ENCODE data around the gene CELSR1.

The CELSR1 gene

DNA sequence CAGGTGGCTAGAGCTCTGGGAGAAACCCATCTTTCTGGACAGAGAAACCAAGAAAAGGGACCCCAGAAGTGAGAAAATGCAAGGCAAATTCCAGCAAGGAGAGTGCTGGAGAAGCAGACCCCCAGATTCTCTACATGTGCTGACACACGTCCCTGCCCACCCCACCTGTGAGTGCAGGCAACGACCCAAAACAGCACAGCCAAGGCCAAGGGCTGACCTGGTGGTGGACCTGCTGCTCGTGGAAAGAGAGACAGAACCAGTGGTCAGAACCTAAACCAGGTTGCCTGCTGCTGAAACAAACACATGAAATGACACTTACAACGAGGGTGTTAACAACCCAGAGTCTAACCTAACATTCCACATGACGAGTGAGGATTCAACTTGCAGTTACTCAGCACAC, 177.3 kb downstream of the CELSR1 start:
- Histone ChIP-seq H3K4me3 (ENCODE audit: low read length) (no peak overlapping the region), H3K9me3 (ENCODE audit: control insufficient read depth, insufficient read depth, low read length) (no peaks in the 10 kb centered on the region), H3K4me1 (ENCODE audit: control insufficient read depth, insufficient read depth, low read length) (no peaks in the 10 kb centered on the region; the same call in 1 of the 2 replicates), H3K27ac (ENCODE audit: low read length) (no peak overlapping the region), H3K27me3 (ENCODE audit: control insufficient read depth, insufficient read depth, low read length) (no peaks in the 10 kb centered on the region), H3K36me3 (ENCODE audit: control insufficient read depth, insufficient read depth, low read length) (peaks cover 9% of the 10 kb centered on the region)
- WGBS (ENCODE audit: insufficient coverage, insufficient read length) = no CpG with 5 or more reads among the region's 5 CpGs
- DNase-seq (ENCODE audit: low read depth, low spot score) = no peak

DNA sequence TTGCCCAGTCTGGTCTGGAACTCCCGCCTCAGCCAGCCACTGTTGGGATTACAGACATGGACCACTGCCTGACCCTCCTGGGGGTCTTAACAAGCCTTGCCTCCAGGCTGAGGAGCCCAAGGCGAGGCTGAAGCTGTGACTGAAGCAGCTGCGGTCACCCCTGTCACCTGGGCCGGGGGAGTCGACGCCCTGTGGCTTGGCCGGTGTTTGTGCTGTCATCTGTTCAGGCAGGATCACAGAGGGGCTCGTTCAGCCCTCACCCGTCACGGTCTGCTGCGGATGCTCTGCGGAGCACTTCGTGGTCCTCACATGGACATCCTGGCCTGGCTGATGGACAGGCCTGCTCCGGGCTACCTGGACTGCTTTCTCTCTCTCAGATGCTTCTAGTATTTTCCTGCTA, 178.1 kb downstream of the CELSR1 start:
- DNase-seq (ENCODE audit: low read depth, low spot score) = no peak
- Histone ChIP-seq H3K27ac (ENCODE audit: low read length) (no peak overlapping the region), H3K36me3 (ENCODE audit: control insufficient read depth, insufficient read depth, low read length) (peaks cover 9% of the 10 kb centered on the region), H3K4me3 (ENCODE audit: low read length) (no peak overlapping the region), H3K9me3 (ENCODE audit: control insufficient read depth, insufficient read depth, low read length) (no peaks in the 10 kb centered on the region), H3K4me1 (ENCODE audit: control insufficient read depth, insufficient read depth, low read length) (no peaks in the 10 kb centered on the region; the same call in 1 of the 2 replicates), H3K27me3 (ENCODE audit: control insufficient read depth, insufficient read depth, low read length) (no peaks in the 10 kb centered on the region)
- no CpG with 5 or more reads among the region's 14 CpGs for WGBS (ENCODE audit: insufficient coverage, insufficient read length)

DNA sequence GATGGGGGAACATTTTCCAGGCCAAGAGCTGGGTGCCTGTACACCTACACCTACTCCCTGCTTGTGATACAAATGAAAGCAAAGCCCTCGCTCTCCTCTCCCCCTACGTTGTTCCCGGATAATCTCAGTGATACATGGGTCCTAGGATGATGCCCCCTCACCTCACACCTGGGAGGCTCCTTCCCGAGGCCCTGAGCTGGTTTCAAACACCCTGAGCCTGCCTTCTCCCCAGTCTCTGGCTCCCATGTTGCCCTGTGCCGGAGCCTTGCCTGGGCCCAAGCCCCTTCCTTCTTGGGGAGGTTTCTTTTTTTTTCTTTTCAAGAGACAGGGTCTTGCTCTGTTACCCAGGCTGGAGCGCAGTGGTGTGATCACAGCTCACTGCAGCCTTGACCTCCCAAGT, 178.7 kb downstream of the CELSR1 start:
- DNase-seq (ENCODE audit: low read depth, low spot score) = no peak
- H3K9me3 ChIP-seq (ENCODE audit: control insufficient read depth, insufficient read depth, low read length) = no peaks in the 10 kb centered on the region
- H3K4me1 ChIP-seq (ENCODE audit: control insufficient read depth, insufficient read depth, low read length) = no peaks in the 10 kb centered on the region; the same call in 1 of the 2 replicates
- no CpG with 5 or more reads among the region's 6 CpGs for WGBS (ENCODE audit: insufficient coverage, insufficient read length)
- H3K27ac ChIP-seq (ENCODE audit: low read length) = no peak overlapping the region
- no peaks in the 10 kb centered on the region for H3K27me3 ChIP-seq (ENCODE audit: control insufficient read depth, insufficient read depth, low read length)
- no peak overlapping the region for H3K4me3 ChIP-seq (ENCODE audit: low read length)
- peaks cover 13% of the 10 kb centered on the region for H3K36me3 ChIP-seq (ENCODE audit: control insufficient read depth, insufficient read depth, low read length)

DNA sequence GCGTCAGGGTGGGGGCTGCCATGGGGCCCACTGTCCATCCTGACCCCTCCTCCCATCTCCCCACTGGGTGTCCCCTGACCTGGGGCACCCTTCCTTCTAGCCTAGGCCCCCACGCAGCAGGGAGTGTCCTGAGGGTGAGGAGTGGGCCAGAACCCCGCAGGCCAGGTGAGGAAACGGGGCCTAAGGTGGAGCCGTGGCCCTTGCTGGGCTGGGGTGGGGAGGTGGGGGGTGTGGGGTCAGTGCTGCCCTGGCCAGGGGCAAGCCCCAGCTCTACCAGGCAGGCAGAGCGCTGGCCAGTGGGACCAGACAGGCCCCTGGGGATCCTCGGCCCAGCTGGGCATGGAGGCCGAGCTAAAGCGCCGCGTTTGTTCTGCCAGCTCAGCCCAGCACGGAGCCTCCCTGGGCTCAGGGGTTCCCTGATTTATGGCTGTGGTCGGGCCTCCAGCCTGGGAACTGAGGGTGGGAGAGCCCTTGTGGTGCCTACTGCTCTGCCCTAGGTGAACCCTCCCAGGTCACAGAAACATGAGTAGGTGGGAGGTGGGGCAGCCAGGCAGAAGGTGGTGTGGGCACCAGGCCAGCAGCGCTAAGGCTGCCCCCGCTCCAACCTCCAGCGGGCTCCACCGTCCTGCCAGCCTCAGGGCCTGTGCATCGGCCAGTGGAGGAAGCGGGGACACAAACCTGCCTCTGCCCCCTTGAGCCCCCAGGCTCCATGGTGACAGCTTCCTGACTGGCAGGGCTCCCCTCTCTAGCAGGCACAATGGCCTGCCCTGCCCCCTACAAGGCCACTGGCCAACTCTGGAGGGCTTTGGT, 179.5 kb downstream of the CELSR1 start:
- Histone ChIP-seq H3K4me3 (ENCODE audit: low read length) (no peak overlapping the region), H3K27me3 (ENCODE audit: control insufficient read depth, insufficient read depth, low read length) (no peaks in the 10 kb centered on the region), H3K4me1 (ENCODE audit: control insufficient read depth, insufficient read depth, low read length) (no peaks in the 10 kb centered on the region; the same call in 1 of the 2 replicates), H3K27ac (ENCODE audit: low read length) (no peak overlapping the region), H3K36me3 (ENCODE audit: control insufficient read depth, insufficient read depth, low read length) (peaks cover 17% of the 10 kb centered on the region), H3K9me3 (ENCODE audit: control insufficient read depth, insufficient read depth, low read length) (no peaks in the 10 kb centered on the region)
- no CpG with 5 or more reads among the region's 19 CpGs for WGBS (ENCODE audit: insufficient coverage, insufficient read length)
- DNase-seq (ENCODE audit: low read depth, low spot score) = no peak

DNA sequence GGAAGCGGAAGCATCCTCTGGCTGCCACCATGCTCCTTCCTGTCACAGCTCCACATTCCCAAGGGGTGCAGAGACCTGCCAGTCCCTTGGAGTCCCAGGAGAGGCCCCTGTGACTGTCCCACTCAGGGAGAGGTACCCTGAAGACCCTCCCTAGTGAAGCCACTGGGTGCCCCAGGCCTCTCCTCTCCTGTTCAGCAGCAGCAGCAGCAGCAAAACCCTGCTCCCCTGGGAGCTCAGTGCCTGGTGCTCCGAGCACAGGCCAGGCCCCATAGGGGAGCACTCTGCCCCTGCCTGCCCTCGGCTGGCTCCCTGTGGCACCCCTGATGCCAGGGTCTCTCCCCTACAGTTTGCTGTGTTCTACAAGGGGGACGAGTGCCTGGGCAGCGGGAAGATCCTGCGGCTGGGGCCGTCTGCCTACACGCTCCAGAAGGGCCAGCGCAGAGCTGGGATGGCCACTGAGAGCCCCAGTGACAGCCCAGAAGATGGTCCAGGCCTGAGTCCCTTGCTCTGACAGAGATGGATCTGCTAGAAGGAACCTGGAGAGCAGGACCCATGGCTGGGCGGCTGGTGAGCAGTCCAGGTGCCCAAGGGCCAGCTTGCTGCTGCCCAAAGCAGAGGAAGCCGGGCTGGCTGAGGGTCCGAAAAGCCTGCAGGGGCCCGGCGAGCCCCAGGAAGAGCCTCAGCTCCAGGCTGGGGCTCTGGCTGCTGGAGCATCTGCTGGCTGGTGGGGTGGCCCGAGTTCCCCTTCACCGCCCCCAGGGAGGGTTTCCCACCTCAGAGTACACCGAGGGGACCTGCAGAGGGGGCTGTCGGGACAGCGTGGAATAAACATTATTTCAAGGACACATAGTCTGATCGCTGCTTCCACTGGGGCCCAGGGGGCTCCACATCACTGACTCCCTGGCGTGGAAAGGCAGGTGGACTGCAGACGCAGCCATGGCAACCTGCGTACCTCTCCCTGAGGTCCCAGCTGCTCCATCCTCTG, 180.6 kb downstream of the CELSR1 start:
- WGBS (ENCODE audit: insufficient coverage, insufficient read length) = no CpG with 5 or more reads among the region's 23 CpGs
- Histone ChIP-seq H3K4me1 (ENCODE audit: control insufficient read depth, insufficient read depth, low read length) (no peaks in the 10 kb centered on the region), H3K27ac (ENCODE audit: low read length) (no peak overlapping the region), H3K4me3 (ENCODE audit: low read length) (no peak overlapping the region), H3K36me3 (ENCODE audit: control insufficient read depth, insufficient read depth, low read length) (peaks cover 28% of the 10 kb centered on the region), H3K27me3 (ENCODE audit: control insufficient read depth, insufficient read depth, low read length) (no peaks in the 10 kb centered on the region), H3K9me3 (ENCODE audit: control insufficient read depth, insufficient read depth, low read length) (no peaks in the 10 kb centered on the region)
- DNase-seq (ENCODE audit: low read depth, low spot score) = no peak

DNA sequence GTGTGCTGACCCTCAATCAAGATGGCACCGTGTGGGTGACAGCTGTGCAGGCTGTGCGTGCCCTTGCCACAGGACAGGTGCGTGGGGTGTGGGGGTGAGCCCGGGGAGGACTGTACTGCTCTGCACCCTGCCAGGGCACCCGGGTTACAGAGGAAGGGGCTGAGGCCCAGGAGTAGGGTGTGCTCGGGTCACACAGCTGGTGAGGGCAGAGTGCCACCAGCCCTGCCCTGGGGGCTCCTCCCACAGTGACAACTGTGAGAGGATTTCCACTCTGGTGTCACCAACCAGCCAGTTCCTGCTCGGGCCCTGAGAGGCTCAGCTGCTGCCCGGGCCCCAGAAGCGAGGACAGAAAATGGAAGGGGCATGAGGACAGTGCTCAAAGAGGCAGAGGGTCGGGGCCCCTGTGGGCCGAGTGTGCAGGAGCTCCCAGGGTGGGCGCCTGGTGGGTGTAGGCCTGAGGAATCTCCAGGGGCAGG, 181.4 kb downstream of the CELSR1 start:
- peaks cover 35% of the 10 kb centered on the region for H3K36me3 ChIP-seq (ENCODE audit: control insufficient read depth, insufficient read depth, low read length)
- WGBS (ENCODE audit: insufficient coverage, insufficient read length) = no CpG with 5 or more reads among the region's 12 CpGs
- H3K27me3 ChIP-seq (ENCODE audit: control insufficient read depth, insufficient read depth, low read length) = no peaks in the 10 kb centered on the region
- no peaks in the 10 kb centered on the region for H3K9me3 ChIP-seq (ENCODE audit: control insufficient read depth, insufficient read depth, low read length)
- H3K4me3 ChIP-seq (ENCODE audit: low read length) = no peak overlapping the region
- H3K4me1 ChIP-seq (ENCODE audit: control insufficient read depth, insufficient read depth, low read length) = no peaks in the 10 kb centered on the region
- H3K27ac ChIP-seq (ENCODE audit: low read length) = no peak overlapping the region
- no peak for DNase-seq (ENCODE audit: low read depth, low spot score)

DNA sequence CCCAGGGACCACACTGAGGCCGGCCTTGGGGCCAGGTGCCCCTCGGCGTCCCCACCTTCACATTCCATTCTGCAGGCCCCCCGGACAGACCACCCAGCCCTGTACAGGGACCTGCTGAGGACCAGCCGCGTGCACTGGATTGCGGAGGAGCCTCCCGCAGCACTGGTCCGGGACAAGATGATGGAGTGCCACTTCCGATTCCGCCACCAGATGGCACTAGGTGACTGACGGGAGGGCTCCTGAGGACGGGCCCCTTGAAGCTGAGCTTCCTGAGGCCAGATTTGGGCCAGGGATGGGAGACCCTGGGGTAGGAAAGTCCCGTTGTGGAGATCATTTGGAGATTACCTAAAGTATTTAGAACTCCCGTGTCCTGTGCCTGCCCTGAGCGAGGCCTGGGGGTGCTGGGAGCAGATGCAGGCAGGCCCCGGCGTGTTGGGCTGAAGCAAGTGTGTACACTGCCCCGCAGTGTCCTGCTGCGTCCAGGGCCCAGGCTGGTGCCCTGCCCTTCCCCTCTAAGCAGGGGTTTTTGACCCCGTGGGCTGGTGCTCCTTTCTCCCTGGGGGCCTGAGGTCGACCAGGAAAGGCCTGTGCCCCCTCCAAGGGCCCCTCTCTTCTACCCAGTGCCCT, 181.9 kb downstream of the CELSR1 start:
- H3K9me3 ChIP-seq (ENCODE audit: control insufficient read depth, insufficient read depth, low read length) = no peaks in the 10 kb centered on the region
- peaks cover 41% of the 10 kb centered on the region for H3K36me3 ChIP-seq (ENCODE audit: control insufficient read depth, insufficient read depth, low read length)
- no peaks in the 10 kb centered on the region for H3K27me3 ChIP-seq (ENCODE audit: control insufficient read depth, insufficient read depth, low read length)
- no CpG with 5 or more reads among the region's 22 CpGs for WGBS (ENCODE audit: insufficient coverage, insufficient read length)
- no peak overlapping the region for H3K27ac ChIP-seq (ENCODE audit: low read length)
- H3K4me1 ChIP-seq (ENCODE audit: control insufficient read depth, insufficient read depth, low read length) = no peaks in the 10 kb centered on the region; the same call in 1 of the 2 replicates
- DNase-seq (ENCODE audit: low read depth, low spot score) = no peak
- H3K4me3 ChIP-seq (ENCODE audit: low read length) = no peak overlapping the region

DNA sequence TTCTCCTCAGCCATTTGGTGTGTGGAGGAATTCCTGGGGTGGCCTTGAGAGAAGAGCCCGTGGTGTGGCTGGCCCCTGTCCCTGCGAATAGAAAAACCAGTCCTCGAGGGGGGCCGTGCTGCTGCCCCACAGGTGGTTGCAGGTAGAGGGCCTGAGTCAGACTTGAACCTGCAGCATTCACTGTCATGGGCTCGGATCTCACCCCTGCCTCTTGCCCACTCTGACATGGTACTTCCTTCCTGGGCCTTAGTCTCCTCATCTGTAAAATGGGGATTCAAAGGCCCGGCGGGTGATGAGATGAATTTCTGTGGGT, 182.5 kb downstream of the CELSR1 start:
- Histone ChIP-seq H3K4me3 (ENCODE audit: low read length) (no peak overlapping the region), H3K9me3 (ENCODE audit: control insufficient read depth, insufficient read depth, low read length) (no peaks in the 10 kb centered on the region), H3K27me3 (ENCODE audit: control insufficient read depth, insufficient read depth, low read length) (no peaks in the 10 kb centered on the region), H3K27ac (ENCODE audit: low read length) (no peak overlapping the region), H3K36me3 (ENCODE audit: control insufficient read depth, insufficient read depth, low read length) (peaks cover 42% of the 10 kb centered on the region), H3K4me1 (ENCODE audit: control insufficient read depth, insufficient read depth, low read length) (no peaks in the 10 kb centered on the region; the same call in 1 of the 2 replicates)
- no CpG with 5 or more reads among the region's 7 CpGs for WGBS (ENCODE audit: insufficient coverage, insufficient read length)
- DNase-seq (ENCODE audit: low read depth, low spot score) = no peak

DNA sequence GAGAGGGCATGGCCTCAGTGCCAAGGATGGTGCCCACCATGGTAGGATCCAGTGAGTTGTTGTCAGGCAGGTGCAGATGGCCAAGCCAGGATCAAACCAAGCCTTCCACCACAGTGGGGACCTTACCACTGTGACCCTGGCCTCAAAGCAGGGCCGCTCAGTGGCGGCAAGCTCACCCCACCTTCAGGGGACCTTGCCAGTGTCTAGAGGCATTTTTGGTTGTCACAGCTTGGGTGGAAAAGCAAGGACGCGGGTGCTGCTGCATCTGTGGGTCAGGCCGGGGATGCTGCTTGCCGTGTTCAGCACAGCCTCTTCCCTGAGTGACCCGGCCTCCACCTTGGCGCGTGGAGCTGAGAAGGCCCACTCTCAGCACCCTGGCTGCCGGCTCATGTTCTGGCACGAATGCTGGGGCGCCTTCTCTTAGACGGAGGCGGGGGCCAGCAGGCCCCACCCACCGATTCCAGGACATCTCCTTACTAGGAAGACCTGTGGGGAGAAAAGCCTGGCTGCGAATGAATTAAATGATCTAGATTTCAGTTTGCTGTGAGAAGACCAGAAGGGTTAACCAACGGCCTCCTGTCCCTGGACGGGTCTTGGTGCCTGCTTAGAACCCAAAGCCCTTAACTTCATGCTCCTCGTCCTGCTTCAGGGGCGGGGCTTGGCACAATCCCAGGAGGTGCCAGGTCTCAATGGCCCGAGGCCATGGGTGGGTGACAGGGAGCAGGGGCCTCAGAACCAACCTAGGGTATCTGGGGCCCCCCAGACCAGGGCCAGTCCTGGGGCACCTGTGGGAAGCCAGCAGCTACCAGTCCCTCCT, 183.0 kb downstream of the CELSR1 start:
- H3K27me3 ChIP-seq (ENCODE audit: control insufficient read depth, insufficient read depth, low read length) = no peaks in the 10 kb centered on the region
- H3K9me3 ChIP-seq (ENCODE audit: control insufficient read depth, insufficient read depth, low read length) = no peaks in the 10 kb centered on the region
- no peak for DNase-seq (ENCODE audit: low read depth, low spot score)
- WGBS (ENCODE audit: insufficient coverage, insufficient read length) = no CpG with 5 or more reads among the region's 21 CpGs
- H3K36me3 ChIP-seq (ENCODE audit: control insufficient read depth, insufficient read depth, low read length) = peaks cover 44% of the 10 kb centered on the region
- no peak overlapping the region for H3K4me3 ChIP-seq (ENCODE audit: low read length)
- no peaks in the 10 kb centered on the region; the same call in 1 of the 2 replicates for H3K4me1 ChIP-seq (ENCODE audit: control insufficient read depth, insufficient read depth, low read length)
- no peak overlapping the region for H3K27ac ChIP-seq (ENCODE audit: low read length)
